Stimulated activated CD8-positive, alpha-beta memory T cell treated with anti-CD3 and anti-CD28 coated beads, Interleukin-4, amount 100 ng/mL, for 24 hours (primary cell): ENCODE data around the gene RPA1.

Experiments used
- DNase-seq: peaks from one replicate; pipeline ENCODE4 v3.0.0-alpha.2; 2020; ENCODE audit warnings: low read depth

The RPA1 gene

DNA sequence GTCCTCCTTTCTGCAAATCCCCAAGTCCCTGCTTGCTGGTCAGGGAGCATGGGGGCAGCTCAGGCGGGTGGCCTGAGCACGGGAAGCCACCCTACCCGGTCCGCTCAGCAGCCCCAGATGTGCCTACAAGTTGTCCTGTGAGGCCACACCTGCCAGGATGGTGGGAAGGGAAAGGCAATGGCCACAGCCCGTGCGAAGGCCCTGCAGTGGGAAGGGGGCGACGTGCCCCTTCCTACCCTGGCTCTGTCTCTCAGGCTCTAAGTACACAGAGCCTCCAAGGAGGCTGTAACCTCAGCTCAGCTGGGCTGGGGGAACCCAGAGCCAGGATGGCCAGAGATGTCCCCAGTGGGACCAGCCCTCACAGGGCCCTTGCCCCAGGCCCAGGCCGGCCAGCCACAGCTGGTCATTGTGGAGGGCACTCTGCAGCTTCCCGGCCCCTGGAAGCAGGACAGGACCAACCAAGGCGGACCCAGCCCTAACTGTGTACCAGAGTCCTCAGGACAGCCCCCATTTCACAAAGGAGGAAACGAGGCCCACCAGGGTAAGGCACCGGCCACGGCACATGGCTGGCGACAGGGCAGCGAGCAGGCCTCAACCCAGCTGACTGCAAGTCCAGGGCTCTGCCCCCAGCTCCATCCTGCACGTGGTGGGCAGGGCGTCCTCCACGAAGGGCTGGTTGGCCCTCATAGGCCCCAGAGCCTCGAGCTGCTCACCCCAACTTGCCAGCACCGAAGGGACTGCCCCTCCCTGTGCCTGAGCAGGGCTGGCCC, 113.0 kb downstream of the RPA1 start:
- DNase-seq: no peak

DNA sequence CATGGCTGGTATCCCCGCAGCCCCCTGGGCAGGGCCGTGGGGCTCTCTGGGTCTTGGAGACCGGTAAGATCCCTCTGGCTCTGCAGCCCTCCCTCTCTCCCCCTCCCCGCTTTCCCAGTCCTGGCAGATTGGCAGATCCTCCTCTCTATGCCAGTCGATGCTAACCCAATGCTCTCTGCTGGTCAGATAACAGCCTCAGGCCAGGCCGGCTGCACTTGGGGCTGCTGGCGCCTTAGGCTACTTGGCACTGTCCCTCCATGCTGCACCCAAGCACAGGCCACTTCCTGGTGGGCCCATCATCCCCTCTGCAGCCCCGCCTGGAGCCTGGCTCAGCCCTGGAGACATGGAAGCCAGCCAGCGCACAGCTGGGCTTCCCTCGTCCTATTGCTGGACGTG, 113.6 kb downstream of the RPA1 start:
- DNase-seq: no peak

DNA sequence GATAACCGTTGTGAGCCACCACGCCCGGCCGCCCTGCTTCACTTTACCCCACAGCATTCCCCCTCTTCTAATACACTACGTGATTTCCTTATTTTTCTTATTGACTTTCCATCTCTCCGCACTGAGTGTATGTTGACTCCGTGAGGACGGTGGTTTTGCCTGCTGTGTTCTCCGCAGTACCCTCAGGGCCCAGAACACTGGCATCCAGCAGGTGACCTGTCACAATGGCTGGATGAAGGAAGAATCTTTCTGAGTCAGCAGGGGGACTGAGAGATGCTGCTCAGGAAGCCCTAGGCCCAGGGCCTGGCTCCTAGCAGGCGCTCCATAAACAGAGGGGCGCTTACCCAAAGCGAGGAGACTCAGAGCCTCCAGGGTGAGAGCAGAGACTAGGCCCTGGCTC, 115.8 kb downstream of the RPA1 start:
- no peak for DNase-seq

DNA sequence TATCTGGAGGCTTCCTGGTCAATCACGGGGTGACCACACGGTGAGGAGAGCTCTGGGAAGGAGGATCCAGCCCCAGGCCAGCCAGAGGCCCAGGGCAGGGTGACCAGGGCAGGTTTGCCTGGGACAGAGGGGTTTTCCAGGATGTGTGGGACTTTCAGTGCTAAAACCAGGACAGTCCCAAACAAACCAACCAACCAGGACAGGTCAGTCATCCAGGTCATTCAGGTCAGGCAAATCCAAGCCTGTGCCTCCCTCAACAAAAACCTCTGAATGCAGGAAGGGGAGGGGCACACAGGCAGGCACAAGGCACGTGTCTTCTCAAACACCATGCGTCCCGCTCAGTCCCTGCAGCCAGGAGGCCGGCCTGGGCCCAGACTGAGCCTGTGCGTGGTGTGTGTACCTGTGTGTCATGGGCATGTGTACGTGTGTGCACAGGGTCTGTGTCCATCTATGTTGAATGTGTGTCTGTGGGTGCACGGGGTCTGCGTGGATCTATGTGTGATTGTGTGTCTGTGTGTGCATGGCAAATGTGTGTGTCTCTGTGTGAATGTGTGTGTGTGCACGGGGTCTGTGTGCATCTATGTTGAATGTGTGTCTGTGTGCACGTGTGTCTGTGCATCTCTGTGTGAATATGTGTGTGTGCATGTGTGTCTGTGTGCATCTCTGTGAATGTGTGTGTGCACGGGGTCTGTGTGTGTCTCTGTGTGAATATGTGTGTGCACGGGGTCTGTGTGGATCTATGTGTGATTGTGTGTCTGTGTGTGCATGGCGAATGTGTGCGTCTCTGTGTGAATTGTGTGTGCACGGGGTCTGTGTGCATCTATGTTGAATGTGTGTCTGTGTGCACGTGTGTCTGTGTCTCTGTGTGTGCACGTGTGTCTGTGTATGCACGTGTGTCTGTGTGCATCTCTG, 116.5 kb downstream of the RPA1 start:
- no peak for DNase-seq

DNA sequence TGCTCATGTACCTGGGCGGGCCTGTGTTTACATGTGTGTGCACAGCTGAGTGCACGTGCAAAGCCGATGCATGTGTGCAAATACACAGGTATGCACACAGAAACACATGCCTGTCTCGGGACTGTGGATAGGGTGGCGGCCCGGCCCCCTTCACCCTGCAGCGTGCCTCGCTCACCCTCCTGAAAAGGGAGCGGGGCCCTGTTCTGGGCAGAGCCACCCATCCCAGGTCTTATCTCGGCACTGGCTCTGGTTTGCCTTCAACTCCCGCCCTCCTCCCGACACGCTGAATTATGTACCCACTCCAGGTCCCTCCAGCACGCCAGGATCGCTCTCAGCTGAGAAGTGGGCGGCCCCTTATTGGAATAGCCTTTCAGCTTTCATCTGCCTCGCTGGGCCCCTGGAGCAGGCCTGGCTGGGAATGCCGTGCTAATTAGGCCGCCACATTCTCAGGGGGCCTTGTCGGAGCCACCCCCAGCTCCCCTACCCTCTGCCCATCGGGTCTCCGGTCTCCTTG, 117.5 kb downstream of the RPA1 start:
- DNase-seq: no peak

DNA sequence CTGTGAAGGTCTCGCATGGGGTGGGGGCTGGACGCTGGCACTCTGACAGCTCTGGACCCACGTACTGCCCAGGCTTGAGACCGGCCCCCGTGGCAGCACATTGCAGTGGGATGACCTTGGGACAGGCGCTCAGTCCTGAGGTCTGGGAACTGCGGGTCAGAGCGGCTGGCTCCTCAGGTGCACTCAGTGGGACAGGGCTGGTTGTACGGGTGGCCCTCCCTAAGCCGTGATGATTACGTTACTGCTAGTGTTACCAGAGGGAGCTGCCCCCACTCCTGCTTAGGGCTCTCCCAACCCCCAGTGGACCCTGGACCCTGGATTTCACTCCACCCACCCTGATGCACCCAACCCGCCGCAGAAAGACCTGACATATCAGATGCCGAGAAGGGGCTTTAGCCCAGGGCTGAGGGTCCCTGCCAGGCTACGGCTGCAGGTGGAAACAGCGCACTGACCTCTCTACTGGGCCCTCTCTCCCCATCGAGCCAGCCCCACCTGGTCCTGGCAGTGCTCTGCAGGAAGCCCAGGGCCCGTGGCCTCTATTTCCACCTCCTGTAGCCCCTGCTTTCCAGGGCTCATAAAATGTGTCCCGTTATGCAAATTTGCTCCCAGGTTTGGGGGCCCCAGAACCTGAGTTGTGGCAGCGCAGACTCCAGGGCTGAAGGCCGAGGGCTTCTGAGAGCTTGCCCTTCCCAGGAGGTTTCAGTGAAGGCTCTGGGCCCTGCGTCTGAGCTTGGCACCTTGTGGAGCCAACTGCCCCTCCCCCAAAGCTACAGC, 118.1 kb downstream of the RPA1 start:
- no peak for DNase-seq

DNA sequence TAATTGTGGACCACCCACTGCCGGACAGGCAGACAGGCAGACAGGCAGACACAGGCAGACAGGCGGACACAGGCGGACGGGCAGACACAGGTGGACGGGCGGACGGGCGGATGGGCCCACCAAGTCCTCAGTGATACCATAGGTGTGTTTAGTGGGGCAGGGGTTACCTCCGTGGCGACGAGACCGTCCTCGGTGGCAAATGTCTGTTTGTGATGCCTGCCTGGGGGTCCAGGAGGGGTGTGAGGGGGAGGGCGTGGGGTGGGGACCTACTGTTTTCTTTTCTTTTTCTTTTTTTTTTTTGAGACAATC, 118.7 kb downstream of the RPA1 start:
- no peak for DNase-seq
